HUDEP-2 (cell line): ENCODE measurements around the gene TEAD3.
A peak's percentile ranks its signal among the peaks of the same experiment; 100 is the strongest.
"Not testable (repeated sequence)": the region's sequence is repeated elsewhere in the genome, so short reads cannot be mapped to it uniquely, and the experiment has no call there.

Experiments used
- DNase-seq, 76 experiments: peaks; one replicate each; lab custom pipeline; 2025; ENCODE audit not compliant: unreplicated experiment in 76 of 76; lab: John Stamatoyannopoulos, UW

TEAD3 gene

GRCh38 chr6:35496841-35497570 is at the start of gene TEAD3:
TEAD3 (minus strand) TSS chr6:35497079.
- peak in 68 of 76 experiments; percentile 38 to 87 (median 69) for DNase-seq

- peak in 15 of 76 experiments; percentile 12 to 79 (median 52) for DNase-seq
These were observed 48.0 kb upstream of the TEAD3 start for GRCh38 chr6:35544769-35545361.

- no peak for DNase-seq
These were observed 46.7 kb upstream of the TEAD3 start for GRCh38 chr6:35543459-35544193.

- no peak for DNase-seq
These were observed 45.0 kb upstream of the TEAD3 start for GRCh38 chr6:35541836-35542235.

- no peak for DNase-seq
These were observed 42.3 kb upstream of the TEAD3 start for GRCh38 chr6:35539223-35539622.

GRCh38 chr6:35535847-35536246 is 39.0 kb upstream of the TEAD3 start:
- not testable (repeated sequence) for DNase-seq

GRCh38 chr6:35534407-35535170 is 37.7 kb upstream of the TEAD3 start:
- no peak for DNase-seq

- DNase-seq: no peak
These were observed 37.1 kb upstream of the TEAD3 start for GRCh38 chr6:35533981-35534380.

- DNase-seq: no peak
These were observed 35.2 kb upstream of the TEAD3 start for GRCh38 chr6:35532126-35532525.

- DNase-seq: no peak
These were observed 27.6 kb upstream of the TEAD3 start for GRCh38 chr6:35524380-35525020.

GRCh38 chr6:35522660-35523658 is 26.1 kb upstream of the TEAD3 start:
- DNase-seq: peak in 60 of 76 experiments; percentile 15 to 83 (median 57)

GRCh38 chr6:35522151-35522550 is 25.3 kb upstream of the TEAD3 start:
- DNase-seq: no peak

GRCh38 chr6:35521235-35521634 is 24.4 kb upstream of the TEAD3 start:
- DNase-seq: no peak

GRCh38 chr6:35519313-35520015 is 22.6 kb upstream of the TEAD3 start:
- no peak for DNase-seq

GRCh38 chr6:35518566-35519312 is 21.9 kb upstream of the TEAD3 start:
- no peak for DNase-seq

GRCh38 chr6:35517978-35518377 is 21.1 kb upstream of the TEAD3 start:
- DNase-seq: not testable (repeated sequence)

GRCh38 chr6:35516712-35517111 is 19.8 kb upstream of the TEAD3 start:
- no peak for DNase-seq

GRCh38 chr6:35515939-35516338 is 19.1 kb upstream of the TEAD3 start:
- peak in 3 of 76 experiments; percentile 14 to 20 (median 15) for DNase-seq
